ENCODE results near the gene RHBDL1.

Gene RHBDL1

DNA sequence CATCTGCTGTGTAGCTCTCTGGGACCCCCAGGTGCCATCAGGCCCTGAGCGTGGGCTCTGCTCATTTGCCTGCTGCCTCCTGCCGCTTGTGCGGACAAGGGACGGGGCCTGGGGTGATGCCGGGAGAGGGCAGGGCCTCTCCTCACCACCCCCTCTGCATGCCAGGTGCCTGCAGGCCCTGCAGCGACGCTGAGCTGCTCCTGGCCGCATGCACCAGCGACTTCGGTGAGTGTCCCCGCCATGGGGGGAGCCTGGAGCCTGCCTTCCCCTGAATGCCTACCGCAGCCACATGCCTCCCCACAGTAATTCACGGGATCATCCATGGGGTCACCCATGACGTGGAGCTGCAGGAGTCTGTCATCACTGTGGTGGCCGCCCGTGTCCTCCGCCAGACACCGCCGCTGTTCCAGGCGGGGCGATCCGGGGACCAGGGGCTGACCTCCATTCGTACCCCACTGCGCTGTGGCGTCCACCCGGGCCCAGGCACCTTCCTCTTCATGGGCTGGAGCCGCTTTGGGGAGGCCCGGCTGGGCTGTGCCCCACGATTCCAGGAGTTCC is 41.4 kb downstream of the RHBDL1 start:
- H3K36me3 ChIP-seq (ENCODE audit: control insufficient read depth, low read length) = peaks cover 8% of the 10 kb centered on the region
- peaks cover 6% of the 10 kb centered on the region; the same call in 1 of the 2 replicates for H3F3A ChIP-seq (ENCODE audit: control insufficient read depth, insufficient read depth)
- H3K79me2 ChIP-seq (ENCODE audit: control insufficient read depth, low read length) = peaks cover 7% of the 10 kb centered on the region
- peaks cover 5% of the 10 kb centered on the region; the same call in 1 of the 2 replicates for H4K20me1 ChIP-seq (ENCODE audit: control insufficient read depth, insufficient read depth, low read depth, low read length)
- H3K4me3 ChIP-seq (ENCODE audit: low read length) = no peak overlapping the region
- no peak overlapping the region for H3K4me2 ChIP-seq (ENCODE audit: low read length)
- no peak for TF ChIP-seq EZH2phosphoT487 (IDR thresholded peaks at IDR 0.05; ENCODE audit: borderline replicate concordance, low read length)
- TF ChIP-seq, protein P1, sequence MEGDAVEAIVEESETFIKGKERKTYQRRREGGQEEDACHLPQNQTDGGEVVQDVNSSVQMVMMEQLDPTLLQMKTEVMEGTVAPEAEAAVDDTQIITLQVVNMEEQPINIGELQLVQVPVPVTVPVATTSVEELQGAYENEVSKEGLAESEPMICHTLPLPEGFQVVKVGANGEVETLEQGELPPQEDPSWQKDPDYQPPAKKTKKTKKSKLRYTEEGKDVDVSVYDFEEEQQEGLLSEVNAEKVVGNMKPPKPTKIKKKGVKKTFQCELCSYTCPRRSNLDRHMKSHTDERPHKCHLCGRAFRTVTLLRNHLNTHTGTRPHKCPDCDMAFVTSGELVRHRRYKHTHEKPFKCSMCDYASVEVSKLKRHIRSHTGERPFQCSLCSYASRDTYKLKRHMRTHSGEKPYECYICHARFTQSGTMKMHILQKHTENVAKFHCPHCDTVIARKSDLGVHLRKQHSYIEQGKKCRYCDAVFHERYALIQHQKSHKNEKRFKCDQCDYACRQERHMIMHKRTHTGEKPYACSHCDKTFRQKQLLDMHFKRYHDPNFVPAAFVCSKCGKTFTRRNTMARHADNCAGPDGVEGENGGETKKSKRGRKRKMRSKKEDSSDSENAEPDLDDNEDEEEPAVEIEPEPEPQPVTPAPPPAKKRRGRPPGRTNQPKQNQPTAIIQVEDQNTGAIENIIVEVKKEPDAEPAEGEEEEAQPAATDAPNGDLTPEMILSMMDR (IDR thresholded peaks at IDR 0.05; ENCODE audit: low read depth, low read length, poor library complexity, severe bottlenecking) = no peak
- no peaks in the 10 kb centered on the region for H3K9me3 ChIP-seq (ENCODE audit: control insufficient read depth, insufficient read depth, low read length)
- H3K4me1 ChIP-seq (ENCODE audit: control insufficient read depth, low read length) = peaks cover 43% of the 10 kb centered on the region
- H3K9me2 ChIP-seq (replicated peaks; ENCODE audit: control insufficient read depth, low read length) = no peaks in the 10 kb centered on the region
- H3K27ac ChIP-seq (ENCODE audit: low read depth, low read length) = no peak overlapping the region
- peaks cover 12% of the 10 kb centered on the region for H3K27me3 ChIP-seq (ENCODE audit: control insufficient read depth, low read length)

DNA sequence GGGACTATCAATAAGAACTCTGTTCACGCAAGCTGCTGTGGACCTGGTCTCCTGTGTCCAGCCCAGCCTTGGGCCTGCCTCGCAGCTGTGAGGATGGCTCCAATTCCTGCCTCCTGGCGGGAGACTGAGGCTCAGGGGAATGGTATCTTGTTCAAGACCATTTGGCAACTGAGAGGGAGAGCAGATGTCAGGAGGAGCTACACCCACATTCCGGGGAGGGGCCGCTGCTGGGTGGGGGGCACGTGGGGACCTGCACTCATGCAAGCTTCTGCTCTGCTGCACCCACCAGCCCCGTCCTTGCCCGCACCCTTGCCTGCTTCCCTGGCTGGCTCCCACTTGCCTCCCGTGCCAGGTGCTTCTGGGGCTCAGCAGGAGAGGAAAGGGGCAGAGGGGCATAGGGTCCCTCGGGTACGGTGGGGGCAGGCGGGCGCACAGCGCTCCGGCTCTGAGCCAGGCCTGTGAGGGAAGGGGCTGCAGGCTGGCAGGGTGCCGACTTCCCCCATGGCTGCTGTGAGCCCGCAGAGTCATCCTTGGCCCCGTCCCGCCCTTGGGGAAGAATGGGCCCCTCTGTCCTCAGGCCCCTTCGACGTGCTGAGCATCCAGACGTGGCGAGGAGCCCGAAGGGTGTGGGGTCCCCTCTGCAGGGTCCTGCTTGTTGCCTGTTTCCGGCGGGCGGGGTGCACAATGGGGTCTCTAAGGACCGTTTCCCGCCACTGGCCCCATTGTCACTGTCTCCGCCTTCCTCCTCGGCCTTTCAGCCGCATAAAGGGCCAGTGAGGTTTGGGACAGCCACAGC is 42.2 kb downstream of the RHBDL1 start:
- TF ChIP-seq EZH2phosphoT487 (IDR thresholded peaks at IDR 0.05; ENCODE audit: borderline replicate concordance, low read length) = no peak
- TF ChIP-seq, protein P1 (IDR thresholded peaks at IDR 0.05; ENCODE audit: low read depth, low read length, poor library complexity, severe bottlenecking) = no peak
- peaks cover 15% of the 10 kb centered on the region for H3K36me3 ChIP-seq (ENCODE audit: control insufficient read depth, low read length)
- H3K27ac ChIP-seq (ENCODE audit: low read depth, low read length) = no peak overlapping the region
- no peak overlapping the region for H3K4me2 ChIP-seq (ENCODE audit: low read length)
- peaks cover 12% of the 10 kb centered on the region for H3K27me3 ChIP-seq (ENCODE audit: control insufficient read depth, low read length)
- peaks cover 5% of the 10 kb centered on the region; the same call in 1 of the 2 replicates for H4K20me1 ChIP-seq (ENCODE audit: control insufficient read depth, insufficient read depth, low read depth, low read length)
- no peaks in the 10 kb centered on the region for H3K9me2 ChIP-seq (replicated peaks; ENCODE audit: control insufficient read depth, low read length)
- H3K4me3 ChIP-seq (ENCODE audit: low read length) = no peak overlapping the region
- no peaks in the 10 kb centered on the region for H3K9me3 ChIP-seq (ENCODE audit: control insufficient read depth, insufficient read depth, low read length)
- peaks cover 11% of the 10 kb centered on the region for H3K79me2 ChIP-seq (ENCODE audit: control insufficient read depth, low read length)
- peaks cover 6% of the 10 kb centered on the region; the same call in 1 of the 2 replicates for H3F3A ChIP-seq (ENCODE audit: control insufficient read depth, insufficient read depth)
- H3K4me1 ChIP-seq (ENCODE audit: control insufficient read depth, low read length) = peaks cover 50% of the 10 kb centered on the region

DNA sequence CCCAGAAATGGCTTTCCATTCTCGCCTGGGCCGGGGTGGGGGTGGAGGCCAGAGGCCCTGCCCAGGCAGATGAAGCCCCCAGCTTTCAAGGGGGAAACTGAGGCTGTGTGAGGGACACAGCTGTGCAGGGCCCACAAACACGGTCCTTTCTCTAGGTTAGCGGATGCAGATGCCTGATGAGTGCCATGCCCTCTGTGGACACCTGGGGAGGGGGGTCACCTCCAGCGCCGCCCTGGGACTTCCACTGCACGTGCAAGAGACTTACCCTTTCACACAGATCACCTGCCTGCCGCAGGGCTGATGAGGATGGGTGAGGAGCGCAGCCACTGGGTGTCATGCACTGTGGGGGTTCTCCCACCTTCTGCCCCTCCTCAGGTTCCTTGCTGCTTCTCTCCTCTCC is 42.9 kb downstream of the RHBDL1 start:
- Histone ChIP-seq H3K9me2 (replicated peaks; ENCODE audit: control insufficient read depth, low read length) (no peaks in the 10 kb centered on the region), H3K9me3 (ENCODE audit: control insufficient read depth, insufficient read depth, low read length) (no peaks in the 10 kb centered on the region), H3K4me3 (ENCODE audit: low read length) (no peak overlapping the region), H3F3A (ENCODE audit: control insufficient read depth, insufficient read depth) (peaks cover 7% of the 10 kb centered on the region; the same call in 1 of the 2 replicates), H3K36me3 (ENCODE audit: control insufficient read depth, low read length) (peaks cover 23% of the 10 kb centered on the region), H3K27ac (ENCODE audit: low read depth, low read length) (no peak overlapping the region), H3K4me1 (ENCODE audit: control insufficient read depth, low read length) (peaks cover 58% of the 10 kb centered on the region), H3K27me3 (ENCODE audit: control insufficient read depth, low read length) (peaks cover 12% of the 10 kb centered on the region), H4K20me1 (ENCODE audit: control insufficient read depth, insufficient read depth, low read depth, low read length) (peaks cover 6% of the 10 kb centered on the region; the same call in 1 of the 2 replicates), H3K4me2 (ENCODE audit: low read length) (no peak overlapping the region), H3K79me2 (ENCODE audit: control insufficient read depth, low read length) (peaks cover 11% of the 10 kb centered on the region)
- TF ChIP-seq, protein P1 (IDR thresholded peaks at IDR 0.05; ENCODE audit: low read depth, low read length, poor library complexity, severe bottlenecking) = no peak
- no peak for TF ChIP-seq EZH2phosphoT487 (IDR thresholded peaks at IDR 0.05; ENCODE audit: borderline replicate concordance, low read length)
